Measurements from ENCODE around the gene HTR2C. TPM values are rescaled to one million over a fixed set of nuclear protein-coding genes. Genes with fewer than 3 reads are reported as not detected.

HTR2C gene
- total RNA-seq, 1 donor from 2014 or later = not detected

GRCh38 chrX:114889481-114889880 is 305.6 kb downstream of the HTR2C start:
- intact Hi-C loops (cut with DNase I) = no loop called here
- Histone ChIP-seq H3K9me3 (no peaks in the 10 kb centered on the region), H3K4me1 (no peaks in the 10 kb centered on the region), H3K27ac (no peak overlapping the region), H3K27me3 (no peaks in the 10 kb centered on the region), H3K4me3 (no peak overlapping the region), H3K36me3 (no peaks in the 10 kb centered on the region)
- DNase-seq = no peak
- TF ChIP-seq CTCF (IDR thresholded peaks at IDR 0.05) = no peak
- ATAC-seq = no peak

- no peak overlapping the region for H3K27ac ChIP-seq
- no peak for DNase-seq
- no peak overlapping the region for H3K4me3 ChIP-seq
- TF ChIP-seq CTCF (IDR thresholded peaks at IDR 0.05) = no peak
- no peak for ATAC-seq
- H3K4me1 ChIP-seq = no peaks in the 10 kb centered on the region
- intact Hi-C loops (cut with DNase I) = no loop called here
- H3K27me3 ChIP-seq = no peaks in the 10 kb centered on the region
- no peaks in the 10 kb centered on the region for H3K36me3 ChIP-seq
- H3K9me3 ChIP-seq = no peaks in the 10 kb centered on the region
Observed at GRCh38 chrX:114903618-114904017, 319.7 kb downstream of the HTR2C start.

- intact Hi-C loops (cut with DNase I) = no loop called here
- TF ChIP-seq CTCF (IDR thresholded peaks at IDR 0.05) = no peak
- no peak for ATAC-seq
Observed at GRCh38 chrX:114905251-114905650, 321.4 kb downstream of the HTR2C start.

GRCh38 chrX:114906984-114907510 is 323.2 kb downstream of the HTR2C start:
- no peaks in the 10 kb centered on the region for H3K36me3 ChIP-seq
- H3K4me1 ChIP-seq = no peaks in the 10 kb centered on the region
- intact Hi-C loops (cut with DNase I) = no loop called here
- H3K9me3 ChIP-seq = no peaks in the 10 kb centered on the region
- no peak for TF ChIP-seq CTCF (IDR thresholded peaks at IDR 0.05)
- ATAC-seq (no peak), DNase-seq (no peak)
- H3K27ac ChIP-seq = no peak overlapping the region
- no peaks in the 10 kb centered on the region for H3K27me3 ChIP-seq
- no peak overlapping the region for H3K4me3 ChIP-seq

More at GRCh38 chrX:114905251-114905650, 321.4 kb downstream of the HTR2C start:
- Histone ChIP-seq H3K27ac (no peak overlapping the region), H3K4me1 (no peaks in the 10 kb centered on the region), H3K27me3 (no peaks in the 10 kb centered on the region), H3K9me3 (no peaks in the 10 kb centered on the region), H3K4me3 (no peak overlapping the region), H3K36me3 (no peaks in the 10 kb centered on the region)
- DNase-seq = no peak

- H3K4me3 ChIP-seq = no peak overlapping the region
- no peak for ATAC-seq
Observed at GRCh38 chrX:114924423-114924822, 340.5 kb downstream of the HTR2C start.

More at GRCh38 chrX:114924423-114924822, 340.5 kb downstream of the HTR2C start:
- no peak for DNase-seq
- no peaks in the 10 kb centered on the region for H3K9me3 ChIP-seq
- no peaks in the 10 kb centered on the region for H3K27me3 ChIP-seq
- H3K4me1 ChIP-seq = no peaks in the 10 kb centered on the region
- TF ChIP-seq CTCF (IDR thresholded peaks at IDR 0.05) = no peak
- H3K36me3 ChIP-seq = no peaks in the 10 kb centered on the region
- intact Hi-C loops (cut with DNase I) = no loop called here
- no peak overlapping the region for H3K27ac ChIP-seq
